Omental fat pad (tissue), 4 donors: ENCODE results near the gene KCTD1. TPM values are rescaled to one million over a fixed set of nuclear protein-coding genes. Genes with fewer than 3 reads are reported as not detected.

Experiments
- ATAC-seq: fragments of 150-250 bp; one replicate; pipeline ENCODE4 v1.9.1; 2016; ENCODE audit warnings: mild to moderate bottlenecking, moderate library complexity; ENCODE audit not compliant: low FRiP score
- DNase-seq: peaks from one replicate; pipeline ENCODE4 v3.0.0-alpha.2; 2019; ENCODE audit warnings: low spot score
- CTCF ChIP-seq, 3 donors: fragments of 450-650 bp; IDR thresholded peaks; one replicate each; pipeline ENCODE4 v1.5.1; 2016 to 2017; ENCODE audit warnings: antibody characterized with exemption in 3 of 3, mild to moderate bottlenecking in 3 of 3, moderate library complexity in 2 of 3
- total RNA-seq, 4 donors: library from RNA; depleted of rRNA; stranded (reverse); fragments of >200 nt; gene quantifications; one replicate each; pipeline ENCODE4 v1.1.0, GENCODE V29; 2016

Gene KCTD1
- total RNA-seq, 4 donors from 2014 or later, result 3.4 to 9.5 (median 8.5) TPM

- DNase-seq, result no peak
- TF ChIP-seq CTCF (IDR thresholded peaks at IDR 0.05), result no peak
- no peak for ATAC-seq
These were observed 94.9 kb downstream of the KCTD1 start for GRCh38 chr18:26453386-26453901.

- TF ChIP-seq CTCF (IDR thresholded peaks at IDR 0.05), result no peak
- ATAC-seq (no peak), DNase-seq (no peak)
These were observed 97.2 kb downstream of the KCTD1 start for GRCh38 chr18:26450989-26451682.

GRCh38 chr18:26448714-26449159, 99.6 kb downstream of the KCTD1 start:
- TF ChIP-seq CTCF (IDR thresholded peaks at IDR 0.05), result no peak
- DNase-seq (no peak), ATAC-seq (no peak)

GRCh38 chr18:26443853-26444252, 104.5 kb downstream of the KCTD1 start:
- DNase-seq (no peak), ATAC-seq (no peak)
- no peak for TF ChIP-seq CTCF (IDR thresholded peaks at IDR 0.05)

GRCh38 chr18:26442126-26442525, 106.2 kb downstream of the KCTD1 start:
- ATAC-seq (no peak), DNase-seq (no peak)
- no peak for TF ChIP-seq CTCF (IDR thresholded peaks at IDR 0.05)

GRCh38 chr18:26440644-26441043, 107.7 kb downstream of the KCTD1 start:
- ATAC-seq (no peak), DNase-seq (no peak)
- TF ChIP-seq CTCF (IDR thresholded peaks at IDR 0.05), result no peak

GRCh38 chr18:26439537-26439936, 108.8 kb downstream of the KCTD1 start:
- TF ChIP-seq CTCF (IDR thresholded peaks at IDR 0.05), result no peak
- DNase-seq, result no peak
- no peak for ATAC-seq
